ENCODE results near the gene MSX1.

Gene MSX1

DNA sequence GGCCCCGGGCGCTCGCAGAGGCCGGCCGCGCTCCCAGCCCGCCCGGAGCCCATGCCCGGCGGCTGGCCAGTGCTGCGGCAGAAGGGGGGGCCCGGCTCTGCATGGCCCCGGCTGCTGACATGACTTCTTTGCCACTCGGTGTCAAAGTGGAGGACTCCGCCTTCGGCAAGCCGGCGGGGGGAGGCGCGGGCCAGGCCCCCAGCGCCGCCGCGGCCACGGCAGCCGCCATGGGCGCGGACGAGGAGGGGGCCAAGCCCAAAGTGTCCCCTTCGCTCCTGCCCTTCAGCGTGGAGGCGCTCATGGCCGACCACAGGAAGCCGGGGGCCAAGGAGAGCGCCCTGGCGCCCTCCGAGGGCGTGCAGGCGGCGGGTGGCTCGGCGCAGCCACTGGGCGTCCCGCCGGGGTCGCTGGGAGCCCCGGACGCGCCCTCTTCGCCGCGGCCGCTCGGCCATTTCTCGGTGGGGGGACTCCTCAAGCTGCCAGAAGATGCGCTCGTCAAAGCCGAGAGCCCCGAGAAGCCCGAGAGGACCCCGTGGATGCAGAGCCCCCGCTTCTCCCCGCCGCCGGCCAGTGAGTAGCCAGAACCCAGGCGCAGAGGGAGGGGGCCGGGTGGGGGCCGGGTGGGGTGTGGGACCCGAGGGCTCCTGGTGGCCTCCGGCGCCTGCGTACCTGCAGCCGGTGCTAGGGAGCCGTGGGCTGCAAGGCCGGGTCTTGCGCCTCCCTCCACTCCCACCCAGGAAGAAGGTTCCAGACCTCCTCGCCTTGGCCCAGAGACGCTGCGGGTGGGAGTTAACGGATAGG is 534 bp downstream of the MSX1 start:
- peak overlapping the region; percentile 73 for H3K4me3 ChIP-seq (ENCODE audit: low read depth, low read length)
- TF ChIP-seq, protein P1, sequence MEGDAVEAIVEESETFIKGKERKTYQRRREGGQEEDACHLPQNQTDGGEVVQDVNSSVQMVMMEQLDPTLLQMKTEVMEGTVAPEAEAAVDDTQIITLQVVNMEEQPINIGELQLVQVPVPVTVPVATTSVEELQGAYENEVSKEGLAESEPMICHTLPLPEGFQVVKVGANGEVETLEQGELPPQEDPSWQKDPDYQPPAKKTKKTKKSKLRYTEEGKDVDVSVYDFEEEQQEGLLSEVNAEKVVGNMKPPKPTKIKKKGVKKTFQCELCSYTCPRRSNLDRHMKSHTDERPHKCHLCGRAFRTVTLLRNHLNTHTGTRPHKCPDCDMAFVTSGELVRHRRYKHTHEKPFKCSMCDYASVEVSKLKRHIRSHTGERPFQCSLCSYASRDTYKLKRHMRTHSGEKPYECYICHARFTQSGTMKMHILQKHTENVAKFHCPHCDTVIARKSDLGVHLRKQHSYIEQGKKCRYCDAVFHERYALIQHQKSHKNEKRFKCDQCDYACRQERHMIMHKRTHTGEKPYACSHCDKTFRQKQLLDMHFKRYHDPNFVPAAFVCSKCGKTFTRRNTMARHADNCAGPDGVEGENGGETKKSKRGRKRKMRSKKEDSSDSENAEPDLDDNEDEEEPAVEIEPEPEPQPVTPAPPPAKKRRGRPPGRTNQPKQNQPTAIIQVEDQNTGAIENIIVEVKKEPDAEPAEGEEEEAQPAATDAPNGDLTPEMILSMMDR (IDR thresholded peaks at IDR 0.05; ENCODE audit: low read depth, low read length) = no peak

DNA sequence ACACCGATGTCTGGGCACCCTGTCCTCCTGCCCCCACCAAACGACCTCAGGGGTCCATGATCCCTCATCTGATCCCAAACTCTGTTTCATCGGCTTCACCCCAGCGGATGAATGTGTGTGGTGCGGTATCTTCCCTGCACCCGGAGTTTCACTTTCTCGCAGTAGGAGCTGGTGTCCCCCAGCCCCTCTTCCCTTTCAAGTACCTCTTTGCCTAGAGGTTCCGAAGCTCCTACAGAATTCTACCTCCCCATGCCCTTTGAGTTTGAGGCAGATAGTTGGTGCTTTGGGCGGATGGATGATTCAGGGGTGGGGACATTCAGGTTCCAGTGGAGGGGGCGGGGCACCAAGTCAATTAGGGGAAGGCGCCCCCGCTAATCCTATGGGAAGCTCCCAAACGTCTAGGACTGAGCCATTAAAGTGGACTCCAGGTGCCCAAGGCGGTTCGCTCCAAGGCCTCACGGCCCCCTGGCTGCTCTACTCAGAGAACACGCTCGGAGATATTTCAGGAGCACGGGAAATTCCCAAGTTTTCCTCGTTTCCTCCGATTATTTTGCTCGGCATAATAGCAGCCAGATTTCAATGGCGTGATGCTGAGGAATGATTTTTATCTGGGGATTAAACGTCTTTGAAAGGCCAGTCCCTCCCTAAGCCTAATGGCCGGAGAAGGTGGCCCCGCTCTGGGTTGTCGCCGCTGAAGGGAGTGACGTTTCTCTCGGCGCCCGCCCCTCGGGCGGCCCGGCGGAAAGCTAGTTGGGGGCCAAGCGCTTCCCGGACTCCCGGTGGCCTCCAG is 1.3 kb downstream of the MSX1 start:
- peak overlapping the region; percentile 73 for H3K4me3 ChIP-seq (ENCODE audit: low read depth, low read length)
- TF ChIP-seq, protein P1 (IDR thresholded peaks at IDR 0.05; ENCODE audit: low read depth, low read length) = no peak

DNA sequence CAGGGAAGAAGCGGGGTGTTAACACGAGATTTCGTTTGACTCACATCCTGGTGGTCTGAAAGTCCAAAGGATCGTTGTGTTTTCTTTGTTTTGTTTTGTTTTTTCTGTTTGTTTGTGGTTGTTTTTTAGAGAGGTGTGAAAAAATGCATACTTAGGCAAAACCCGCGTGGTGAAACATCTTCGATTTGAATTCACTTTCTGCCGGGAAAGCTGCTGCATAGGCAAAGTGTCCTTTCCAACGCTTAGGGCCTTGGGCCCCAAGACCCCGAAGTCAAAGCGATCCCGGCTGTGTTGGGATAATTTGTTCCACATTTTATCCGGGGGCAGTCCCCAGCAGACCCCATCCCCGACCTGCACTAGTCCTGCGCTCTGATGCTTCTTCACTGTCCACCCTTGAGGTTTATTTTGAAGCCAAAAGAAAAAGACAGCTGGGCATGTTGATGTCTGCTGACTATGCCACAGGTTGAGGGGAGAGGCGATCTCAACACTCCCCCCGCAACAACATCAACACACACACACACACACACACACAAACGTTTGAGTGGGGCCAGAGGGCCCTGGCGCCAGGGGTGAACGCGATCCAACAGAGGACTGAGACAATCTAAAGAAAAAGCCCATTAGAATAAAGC is 2.0 kb downstream of the MSX1 start:
- H3K4me3 ChIP-seq (ENCODE audit: low read depth, low read length) = peak overlapping the region; percentile 73
- TF ChIP-seq, protein P1 (IDR thresholded peaks at IDR 0.05; ENCODE audit: low read depth, low read length) = no peak

DNA sequence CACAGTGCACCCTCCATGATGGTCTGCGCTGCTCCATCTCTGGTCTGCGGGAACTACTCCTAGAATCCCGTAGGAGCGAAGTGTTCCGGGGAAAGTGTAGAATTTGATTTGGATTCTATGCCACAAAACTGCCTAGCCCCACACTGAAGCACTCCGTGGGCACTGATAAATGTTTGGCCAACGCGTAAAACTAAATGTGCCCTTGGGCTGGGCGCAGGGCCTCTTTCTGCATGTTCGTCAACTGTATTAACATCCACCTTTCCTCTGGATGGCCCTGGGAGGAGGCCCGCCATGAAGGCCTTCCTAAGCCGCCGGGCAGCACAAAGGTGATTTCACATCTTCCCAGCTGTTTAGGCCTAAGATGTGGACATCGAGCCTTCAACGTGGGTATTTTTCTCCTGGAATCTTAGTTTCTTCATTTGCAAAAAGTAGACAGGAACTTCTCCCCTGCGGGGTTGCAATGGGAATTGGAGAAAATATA is 2.6 kb downstream of the MSX1 start:
- no peak overlapping the region for H3K4me3 ChIP-seq (ENCODE audit: low read depth, low read length)
- TF ChIP-seq, protein P1 (IDR thresholded peaks at IDR 0.05; ENCODE audit: low read depth, low read length) = no peak

DNA sequence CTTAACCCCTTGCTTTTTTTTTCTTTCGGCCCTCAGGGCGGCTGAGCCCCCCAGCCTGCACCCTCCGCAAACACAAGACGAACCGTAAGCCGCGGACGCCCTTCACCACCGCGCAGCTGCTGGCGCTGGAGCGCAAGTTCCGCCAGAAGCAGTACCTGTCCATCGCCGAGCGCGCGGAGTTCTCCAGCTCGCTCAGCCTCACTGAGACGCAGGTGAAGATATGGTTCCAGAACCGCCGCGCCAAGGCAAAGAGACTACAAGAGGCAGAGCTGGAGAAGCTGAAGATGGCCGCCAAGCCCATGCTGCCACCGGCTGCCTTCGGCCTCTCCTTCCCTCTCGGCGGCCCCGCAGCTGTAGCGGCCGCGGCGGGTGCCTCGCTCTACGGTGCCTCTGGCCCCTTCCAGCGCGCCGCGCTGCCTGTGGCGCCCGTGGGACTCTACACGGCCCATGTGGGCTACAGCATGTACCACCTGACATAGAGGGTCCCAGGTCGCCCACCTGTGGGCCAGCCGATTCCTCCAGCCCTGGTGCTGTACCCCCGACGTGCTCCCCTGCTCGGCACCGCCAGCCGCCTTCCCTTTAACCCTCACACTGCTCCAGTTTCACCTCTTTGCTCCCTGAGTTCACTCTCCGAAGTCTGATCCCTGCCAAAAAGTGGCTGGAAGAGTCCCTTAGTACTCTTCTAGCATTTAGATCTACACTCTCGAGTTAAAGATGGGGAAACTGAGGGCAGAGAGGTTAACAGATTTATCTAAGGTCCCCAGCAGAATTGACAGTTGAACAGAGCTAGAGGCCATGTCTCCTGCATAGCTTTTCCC is 3.4 kb downstream of the MSX1 start:
- no peak overlapping the region for H3K4me3 ChIP-seq (ENCODE audit: low read depth, low read length)
- TF ChIP-seq, protein P1 (IDR thresholded peaks at IDR 0.05; ENCODE audit: low read depth, low read length) = no peak

DNA sequence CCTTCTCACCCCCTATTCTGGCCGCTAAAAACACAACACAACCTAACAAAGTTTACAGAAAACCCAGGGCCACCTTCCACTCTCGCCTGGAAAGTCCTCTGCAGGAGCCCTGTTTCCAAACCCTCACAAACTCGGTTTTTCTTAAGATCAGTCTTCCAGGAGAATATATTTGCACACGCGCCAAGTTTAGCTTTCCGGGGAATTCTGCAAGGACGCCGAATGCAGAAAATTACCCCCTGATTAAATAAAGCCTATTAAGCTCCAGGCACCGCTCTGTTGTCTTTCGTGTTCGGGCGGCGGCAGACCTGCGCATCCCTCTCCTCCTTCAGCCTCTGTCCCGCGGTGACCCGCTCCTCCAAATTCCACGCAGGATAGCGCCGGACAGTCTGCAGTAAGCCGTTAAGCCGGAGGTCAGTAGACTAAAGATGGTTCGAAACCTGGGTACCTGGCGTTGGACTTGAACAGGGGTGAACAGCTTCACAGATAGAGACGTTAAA is 5.0 kb downstream of the MSX1 start:
- H3K4me3 ChIP-seq (ENCODE audit: low read depth, low read length) = no peak overlapping the region
- TF ChIP-seq, protein P1 (IDR thresholded peaks at IDR 0.05; ENCODE audit: low read depth, low read length) = no peak

Data from WI38 (cell line).